ENCODE measurements around the gene SLC6A6. TPM values are rescaled to one million over a fixed set of nuclear protein-coding genes. Genes with fewer than 3 reads are reported as not detected.

SLC6A6 gene
- total RNA-seq, 1 donor from 2014 or later = 46.3 TPM

- no peak overlapping the region for H3K27ac Mint-ChIP-seq (ENCODE audit: unreplicated experiment)
- peak; percentile 61 for DNase-seq (ENCODE audit: low spot score)
- H3K27me3 Mint-ChIP-seq (ENCODE audit: unreplicated experiment) = peaks cover 3% of the 10 kb centered on the region
- peaks cover 3% of the 10 kb centered on the region for H3K4me1 Mint-ChIP-seq (ENCODE audit: unreplicated experiment)
- H3K4me3 Mint-ChIP-seq (ENCODE audit: unreplicated experiment) = no peak overlapping the region
- H3K9me3 Mint-ChIP-seq (ENCODE audit: unreplicated experiment) = no peaks in the 10 kb centered on the region
- TF ChIP-seq CTCF (IDR thresholded peaks at IDR 0.05; ENCODE audit: unreplicated experiment) = peak; percentile 88
- H3K36me3 Mint-ChIP-seq (ENCODE audit: low read depth, unreplicated experiment) = peaks cover 14% of the 10 kb centered on the region
Measured at GRCh38 chr3:14467814-14468620, 65.6 kb downstream of the SLC6A6 start.

GRCh38 chr3:14468621-14468981 is 66.2 kb downstream of the SLC6A6 start:
- H3K9me3 Mint-ChIP-seq (ENCODE audit: unreplicated experiment) = no peaks in the 10 kb centered on the region
- no peak for TF ChIP-seq CTCF (IDR thresholded peaks at IDR 0.05; ENCODE audit: unreplicated experiment)
- H3K27me3 Mint-ChIP-seq (ENCODE audit: unreplicated experiment) = peaks cover 5% of the 10 kb centered on the region
- H3K4me1 Mint-ChIP-seq (ENCODE audit: unreplicated experiment) = peaks cover under 1% of the 10 kb centered on the region
- H3K27ac Mint-ChIP-seq (ENCODE audit: unreplicated experiment) = no peak overlapping the region
- no peak for DNase-seq (ENCODE audit: low spot score)
- H3K4me3 Mint-ChIP-seq (ENCODE audit: unreplicated experiment) = no peak overlapping the region
- peaks cover 18% of the 10 kb centered on the region for H3K36me3 Mint-ChIP-seq (ENCODE audit: low read depth, unreplicated experiment)

GRCh38 chr3:14470461-14470860 is 68.1 kb downstream of the SLC6A6 start:
- Mint-ChIP-seq H3K27ac (ENCODE audit: unreplicated experiment) (no peak overlapping the region), H3K4me3 (ENCODE audit: unreplicated experiment) (no peak overlapping the region)

GRCh38 chr3:14471016-14471415 is 68.6 kb downstream of the SLC6A6 start:
- Mint-ChIP-seq H3K9me3 (ENCODE audit: unreplicated experiment) (no peaks in the 10 kb centered on the region), H3K4me3 (ENCODE audit: unreplicated experiment) (no peak overlapping the region), H3K27me3 (ENCODE audit: unreplicated experiment) (peaks cover 6% of the 10 kb centered on the region), H3K4me1 (ENCODE audit: unreplicated experiment) (peaks cover 8% of the 10 kb centered on the region), H3K36me3 (ENCODE audit: low read depth, unreplicated experiment) (peaks cover 12% of the 10 kb centered on the region), H3K27ac (ENCODE audit: unreplicated experiment) (no peak overlapping the region)
- no peak for DNase-seq (ENCODE audit: low spot score)
- no peak for TF ChIP-seq CTCF (IDR thresholded peaks at IDR 0.05; ENCODE audit: unreplicated experiment)

More at GRCh38 chr3:14470461-14470860, 68.1 kb downstream of the SLC6A6 start:
- no peak for TF ChIP-seq CTCF (IDR thresholded peaks at IDR 0.05; ENCODE audit: unreplicated experiment)
- Mint-ChIP-seq H3K36me3 (ENCODE audit: low read depth, unreplicated experiment) (peaks cover 14% of the 10 kb centered on the region), H3K9me3 (ENCODE audit: unreplicated experiment) (no peaks in the 10 kb centered on the region), H3K4me1 (ENCODE audit: unreplicated experiment) (peaks cover 2% of the 10 kb centered on the region), H3K27me3 (ENCODE audit: unreplicated experiment) (peaks cover 4% of the 10 kb centered on the region)
- no peak for DNase-seq (ENCODE audit: low spot score)

GRCh38 chr3:14471690-14472089 is 69.3 kb downstream of the SLC6A6 start:
- H3K36me3 Mint-ChIP-seq (ENCODE audit: low read depth, unreplicated experiment) = peaks cover 15% of the 10 kb centered on the region
- peaks cover 6% of the 10 kb centered on the region for H3K27me3 Mint-ChIP-seq (ENCODE audit: unreplicated experiment)
- H3K4me1 Mint-ChIP-seq (ENCODE audit: unreplicated experiment) = peaks cover 9% of the 10 kb centered on the region
- DNase-seq (ENCODE audit: low spot score) = no peak
- no peaks in the 10 kb centered on the region for H3K9me3 Mint-ChIP-seq (ENCODE audit: unreplicated experiment)
- TF ChIP-seq CTCF (IDR thresholded peaks at IDR 0.05; ENCODE audit: unreplicated experiment) = no peak
- no peak overlapping the region for H3K4me3 Mint-ChIP-seq (ENCODE audit: unreplicated experiment)
- H3K27ac Mint-ChIP-seq (ENCODE audit: unreplicated experiment) = no peak overlapping the region
